HepG2 (cell line): ENCODE data around the gene CACNA1C. TPM values are rescaled to one million over a fixed set of nuclear protein-coding genes. Genes with fewer than 3 reads are reported as not detected.

Experiments
- ADNP ChIP-seq: sonication (generic); formaldehyde crosslinking; IDR thresholded peaks from 2 replicates; pipeline ENCODE4 v1.4.0; 2020; ENCODE audit warnings: missing genetic modification reagents
- ATF7 ChIP-seq, 2 experiments: fragments of 450-650 bp in 1 of 2; sonication (generic) in 1 of 2; formaldehyde crosslinking in 1 of 2; IDR thresholded peaks; 2 replicates each; pipeline versions ENCODE4 v1.4.0 to v1.6.1; 2016 to 2020; ENCODE audit warnings: antibody characterized with exemption in 1 of 2, mild to moderate bottlenecking in 1 of 2, missing genetic modification reagents in 1 of 2
- FOXA1 ChIP-seq, 2 experiments: fragments of 450-650 bp in 1 of 2; sonication (generic) in 1 of 2; formaldehyde crosslinking in 1 of 2; IDR thresholded peaks; 2 replicates each; pipeline versions ENCODE4 v1.4.0 to v1.6.1; 2016 to 2020; ENCODE audit warnings: missing genetic modification reagents in 1 of 2
- GRHL1 ChIP-seq: sonication (generic); formaldehyde crosslinking; conservative IDR thresholded peaks from 2 replicates; pipeline ENCODE4 v1.8.0; 2022; ENCODE audit warnings: missing genetic modification reagents
- KLF12 ChIP-seq: sonication (generic); formaldehyde crosslinking; IDR thresholded peaks from 2 replicates; pipeline ENCODE4 v1.4.0; 2020; ENCODE audit warnings: missing genetic modification reagents, borderline replicate concordance
- PBX2 ChIP-seq: IDR thresholded peaks from 2 replicates; pipeline ENCODE4 v1.6.1; 2016; ENCODE audit warnings: control low read depth
- RXRA ChIP-seq: sonication (generic); formaldehyde crosslinking; IDR thresholded peaks from 2 replicates; pipeline ENCODE4 v1.5.1; 2020; ENCODE audit warnings: missing genetic modification reagents
- SP5 ChIP-seq: IDR thresholded peaks from 2 replicates; pipeline ENCODE4 v1.6.1; 2016; ENCODE audit warnings: low read depth, borderline replicate concordance
- STAT6 ChIP-seq: sonication (generic); formaldehyde crosslinking; IDR thresholded peaks from 2 replicates; pipeline ENCODE4 v1.4.0; 2020; ENCODE audit warnings: missing genetic modification reagents, mild to moderate bottlenecking, borderline replicate concordance
- TBX2 ChIP-seq: sonication (generic); formaldehyde crosslinking; IDR thresholded peaks from 2 replicates; pipeline ENCODE4 v1.5.0; 2020; ENCODE audit warnings: missing genetic modification reagents, mild to moderate bottlenecking, borderline replicate concordance
- ZHX2 ChIP-seq, 2 experiments: sonication (generic) in 1 of 2; formaldehyde crosslinking in 1 of 2; IDR thresholded peaks; 2 replicates each; pipeline versions ENCODE4 v1.6.1 to v1.9.0; 2014 to 2022; ENCODE audit warnings: antibody characterized with exemption in 1 of 2, borderline replicate concordance in 1 of 2, inconsistent platforms in 1 of 2, low read depth in 1 of 2, missing genetic modification reagents in 1 of 2
- ZKSCAN8 ChIP-seq: IDR thresholded peaks from 2 replicates; pipeline ENCODE4 v1.6.1; 2016; ENCODE audit warnings: borderline replicate concordance, missing genetic modification reagents, missing compliant biosample characterization
- polyA plus RNA-seq, 8 experiments: library from polyadenylated mRNA; depleted of rRNA in 3 of 8; stranded (reverse) in 7 of 8; unstranded in 1 of 8; fragments of >200 nt; fragmentation: Illumina TruSeq in 4 of 8; extraction: Trizol in 4 of 8; gene quantifications; 2 replicates each; pipeline versions ENCODE4 v1.2.1 to v1.2.3, GENCODE V29; 2011 to 2016; ENCODE audit warnings: low read depth in 4 of 8, missing spikeins in 1 of 8, mixed read lengths in 1 of 8; ENCODE audit not compliant: insufficient read depth in 1 of 8
- total RNA-seq, 5 experiments: library from RNA; depleted of rRNA; stranded (reverse); fragments of >200 nt; fragmentation: Illumina TruSeq; extraction: Trizol; gene quantifications; 2 replicates each; pipeline ENCODE4 v1.2.3, GENCODE V29; 2016; ENCODE audit warnings: low read depth in 1 of 5

The CACNA1C gene
- total and polyA plus RNA-seq, 2 of the 13 experiments (the other 11 are each of a cell fraction or from before 2014, with no cell fraction given): not detected

GRCh38 chr12:2061402-2061801 is 8.6 kb downstream of the CACNA1C start (continued):
- TF ChIP-seq ZHX2 (IDR thresholded peaks at IDR 0.05; ENCODE audit: low read depth) (no peak), ZHX2 (CRISPR knock-in tag; IDR thresholded peaks at IDR 0.05; ENCODE audit: borderline replicate concordance) (no peak), GRHL1 (CRISPR knock-in tag) (no peak), FOXA1 (IDR thresholded peaks at IDR 0.05) (no peak), FOXA1 (CRISPR knock-in tag; IDR thresholded peaks at IDR 0.05) (no peak), ZKSCAN8 (CRISPR knock-in tag) (no peak), ATF7 (IDR thresholded peaks at IDR 0.05) (no peak), ATF7 (CRISPR knock-in tag; IDR thresholded peaks at IDR 0.05) (no peak), STAT6 (no peak), PBX2 (no peak), SP5 (CRISPR knock-in tag) (no peak), KLF12 (no peak), ADNP (CRISPR knock-in tag) (no peak), TBX2 (no peak), RXRA (no peak)
